OCI-LY7 (cell line): ENCODE results near the gene MIAT.

Experiments used
- EZH2phosphoT487 ChIP-seq: fragments of 200-600 bp; sonication (generic); IDR thresholded peaks from 2 replicates; pipeline ENCODE4 v1.6.1; 2018; ENCODE audit warnings: low read depth, borderline replicate concordance, mild to moderate bottlenecking, mixed run types, antibody characterized with exemption, low read length, moderate library complexity, mixed read lengths
- TF ChIP-seq, protein P1 (sequence below): fragments of 200-600 bp; sonication (generic); conservative IDR thresholded peaks from 2 replicates; pipeline ENCODE4 v1.5.1; 2014; ENCODE audit warnings: mild to moderate bottlenecking, antibody characterized with exemption, low read length, moderate library complexity, mixed read lengths

DNA sequence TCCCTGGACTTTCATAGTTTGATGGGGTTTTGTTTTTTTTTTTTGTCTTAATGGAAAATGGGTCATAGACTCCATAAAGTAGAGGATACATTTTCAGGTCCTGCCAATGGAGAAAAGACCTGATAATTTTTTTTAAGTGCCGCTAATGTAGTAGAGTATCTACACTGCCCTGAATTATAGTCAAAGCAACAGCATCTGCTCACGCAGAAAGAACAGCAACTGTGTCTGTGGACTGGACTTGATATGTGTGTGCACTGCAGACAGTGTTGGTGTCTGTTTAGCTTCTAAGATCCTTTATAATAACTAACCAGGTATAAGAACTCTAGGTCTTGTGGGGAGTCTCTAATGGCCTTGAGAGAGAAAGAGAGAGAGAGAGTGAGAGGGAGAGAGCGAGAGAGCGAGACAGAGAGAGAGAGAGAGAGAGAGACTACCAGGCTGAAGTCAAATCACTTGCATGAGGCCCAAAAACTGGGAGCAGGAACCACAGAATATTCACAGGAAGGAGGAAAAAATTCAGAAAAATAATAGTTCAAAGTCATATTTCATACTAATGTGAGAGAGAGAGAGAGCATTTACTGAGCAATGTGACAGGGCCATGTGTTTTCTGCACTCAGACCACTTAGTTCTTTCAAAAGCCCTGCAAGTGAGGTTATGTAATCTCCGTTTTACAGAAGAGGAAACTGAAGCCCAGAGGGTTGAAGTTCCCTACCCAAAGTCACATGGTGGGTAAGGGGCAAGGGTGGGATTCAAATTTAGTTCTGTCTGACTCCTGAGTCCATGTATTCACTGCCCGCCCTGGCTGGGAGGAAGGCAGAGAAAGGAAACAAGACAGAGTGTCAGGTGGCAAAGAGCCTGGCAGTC lies 8.6 kb upstream of the MIAT start:
- TF ChIP-seq, protein P1, sequence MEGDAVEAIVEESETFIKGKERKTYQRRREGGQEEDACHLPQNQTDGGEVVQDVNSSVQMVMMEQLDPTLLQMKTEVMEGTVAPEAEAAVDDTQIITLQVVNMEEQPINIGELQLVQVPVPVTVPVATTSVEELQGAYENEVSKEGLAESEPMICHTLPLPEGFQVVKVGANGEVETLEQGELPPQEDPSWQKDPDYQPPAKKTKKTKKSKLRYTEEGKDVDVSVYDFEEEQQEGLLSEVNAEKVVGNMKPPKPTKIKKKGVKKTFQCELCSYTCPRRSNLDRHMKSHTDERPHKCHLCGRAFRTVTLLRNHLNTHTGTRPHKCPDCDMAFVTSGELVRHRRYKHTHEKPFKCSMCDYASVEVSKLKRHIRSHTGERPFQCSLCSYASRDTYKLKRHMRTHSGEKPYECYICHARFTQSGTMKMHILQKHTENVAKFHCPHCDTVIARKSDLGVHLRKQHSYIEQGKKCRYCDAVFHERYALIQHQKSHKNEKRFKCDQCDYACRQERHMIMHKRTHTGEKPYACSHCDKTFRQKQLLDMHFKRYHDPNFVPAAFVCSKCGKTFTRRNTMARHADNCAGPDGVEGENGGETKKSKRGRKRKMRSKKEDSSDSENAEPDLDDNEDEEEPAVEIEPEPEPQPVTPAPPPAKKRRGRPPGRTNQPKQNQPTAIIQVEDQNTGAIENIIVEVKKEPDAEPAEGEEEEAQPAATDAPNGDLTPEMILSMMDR = no peak
- no peak for TF ChIP-seq EZH2phosphoT487
